Measurements from ENCODE around the gene LRRC3C.
"Not testable (repeated sequence)": the region's sequence is repeated elsewhere in the genome, so short reads cannot be mapped to it uniquely, and the experiment has no call there.

DNA sequence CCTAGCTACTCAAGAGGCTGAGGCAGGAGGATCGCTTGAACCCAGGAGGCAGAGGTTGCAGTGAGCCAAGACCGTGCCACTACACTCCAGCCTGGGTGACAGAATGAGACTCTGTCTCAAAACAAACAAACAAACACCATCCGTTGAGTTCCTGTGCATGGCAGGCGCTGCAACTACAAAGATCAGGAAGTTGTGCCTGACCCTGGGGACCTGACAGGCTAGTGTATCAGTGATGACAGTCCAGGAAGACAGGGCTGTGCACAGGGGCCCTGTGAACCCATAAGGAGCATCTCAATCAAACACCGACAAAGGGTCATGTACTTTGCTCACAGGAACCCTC lies 20.9 kb downstream of the LRRC3C start:
- TF ChIP-seq, protein P1, sequence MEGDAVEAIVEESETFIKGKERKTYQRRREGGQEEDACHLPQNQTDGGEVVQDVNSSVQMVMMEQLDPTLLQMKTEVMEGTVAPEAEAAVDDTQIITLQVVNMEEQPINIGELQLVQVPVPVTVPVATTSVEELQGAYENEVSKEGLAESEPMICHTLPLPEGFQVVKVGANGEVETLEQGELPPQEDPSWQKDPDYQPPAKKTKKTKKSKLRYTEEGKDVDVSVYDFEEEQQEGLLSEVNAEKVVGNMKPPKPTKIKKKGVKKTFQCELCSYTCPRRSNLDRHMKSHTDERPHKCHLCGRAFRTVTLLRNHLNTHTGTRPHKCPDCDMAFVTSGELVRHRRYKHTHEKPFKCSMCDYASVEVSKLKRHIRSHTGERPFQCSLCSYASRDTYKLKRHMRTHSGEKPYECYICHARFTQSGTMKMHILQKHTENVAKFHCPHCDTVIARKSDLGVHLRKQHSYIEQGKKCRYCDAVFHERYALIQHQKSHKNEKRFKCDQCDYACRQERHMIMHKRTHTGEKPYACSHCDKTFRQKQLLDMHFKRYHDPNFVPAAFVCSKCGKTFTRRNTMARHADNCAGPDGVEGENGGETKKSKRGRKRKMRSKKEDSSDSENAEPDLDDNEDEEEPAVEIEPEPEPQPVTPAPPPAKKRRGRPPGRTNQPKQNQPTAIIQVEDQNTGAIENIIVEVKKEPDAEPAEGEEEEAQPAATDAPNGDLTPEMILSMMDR (IDR thresholded peaks at IDR 0.05 in 8 of 11, conservative IDR thresholded peaks at IDR 0.05 in 3 of 11) = not testable (repeated sequence)
- TF ChIP-seq POLR2A, POLR2AphosphoS5 (IDR thresholded peaks at IDR 0.05): not testable (repeated sequence)
